Astrocyte of the hippocampus (primary cell): ENCODE measurements around the gene ITPR1.

Experiments used
- DNase-seq: peaks from one replicate; pipeline ENCODE4 v3.0.0; 2011; ENCODE audit warnings: low read depth, low spot score

Gene ITPR1

GRCh38 chr3:4849739-4850138 lies 356.6 kb downstream of the ITPR1 start:
- DNase-seq = no peak

GRCh38 chr3:4850211-4850927 lies 357.2 kb downstream of the ITPR1 start:
- DNase-seq = no peak

GRCh38 chr3:4850928-4851265 lies 357.7 kb downstream of the ITPR1 start:
- DNase-seq = no peak

GRCh38 chr3:4852780-4853748 lies 359.9 kb downstream of the ITPR1 start:
- DNase-seq = peak; percentile 87

GRCh38 chr3:4853749-4854140 lies 360.6 kb downstream of the ITPR1 start:
- DNase-seq = peak; percentile 67

- no peak for DNase-seq
These were observed 362.5 kb downstream of the ITPR1 start for GRCh38 chr3:4855676-4856075.

GRCh38 chr3:4856136-4856535 lies 363.0 kb downstream of the ITPR1 start:
- DNase-seq = no peak

- DNase-seq = no peak
These were observed 363.4 kb downstream of the ITPR1 start for GRCh38 chr3:4856564-4856963.

GRCh38 chr3:4856986-4857385 lies 363.8 kb downstream of the ITPR1 start:
- no peak for DNase-seq

- DNase-seq = no peak
These were observed 366.6 kb downstream of the ITPR1 start for GRCh38 chr3:4859788-4860187.

GRCh38 chr3:4862973-4863372 lies 369.8 kb downstream of the ITPR1 start:
- no peak for DNase-seq

- no peak for DNase-seq
These were observed 371.4 kb downstream of the ITPR1 start for GRCh38 chr3:4864503-4864902.

- DNase-seq = no peak
These were observed 372.6 kb downstream of the ITPR1 start for GRCh38 chr3:4865714-4866113.

GRCh38 chr3:4866866-4867265 lies 373.7 kb downstream of the ITPR1 start:
- DNase-seq = peak; percentile 23

GRCh38 chr3:4877173-4877787 lies 384.1 kb downstream of the ITPR1 start:
- DNase-seq = no peak

GRCh38 chr3:4880850-4881249 lies 387.7 kb downstream of the ITPR1 start:
- no peak for DNase-seq

- no peak for DNase-seq
These were observed 389.4 kb downstream of the ITPR1 start for GRCh38 chr3:4882548-4882947.

GRCh38 chr3:4883011-4883410 lies 389.9 kb downstream of the ITPR1 start:
- no peak for DNase-seq

GRCh38 chr3:4884888-4885287 lies 391.7 kb downstream of the ITPR1 start:
- no peak for DNase-seq

GRCh38 chr3:4885316-4885715 lies 392.2 kb downstream of the ITPR1 start:
- DNase-seq = peak; percentile 95

- no peak for DNase-seq
These were observed 393.3 kb downstream of the ITPR1 start for GRCh38 chr3:4886448-4886847.

GRCh38 chr3:4887177-4887576 lies 394.0 kb downstream of the ITPR1 start:
- no peak for DNase-seq
